PC-9 (cell line): ENCODE measurements around the gene AMBRA1.

Experiments
- EZH2 ChIP-seq: fragments of 200-600 bp; sonication (generic); IDR thresholded peaks from 2 replicates; pipeline ENCODE4 v1.8.0; 2017; ENCODE audit warnings: antibody characterized with exemption, low read depth
- TF ChIP-seq, protein P1 (sequence below): fragments of 200-600 bp; sonication (generic); conservative IDR thresholded peaks from 2 replicates; pipeline ENCODE4 v1.6.1; 2017; ENCODE audit warnings: mixed run types, antibody characterized with exemption, mild to moderate bottlenecking, moderate library complexity

DNA sequence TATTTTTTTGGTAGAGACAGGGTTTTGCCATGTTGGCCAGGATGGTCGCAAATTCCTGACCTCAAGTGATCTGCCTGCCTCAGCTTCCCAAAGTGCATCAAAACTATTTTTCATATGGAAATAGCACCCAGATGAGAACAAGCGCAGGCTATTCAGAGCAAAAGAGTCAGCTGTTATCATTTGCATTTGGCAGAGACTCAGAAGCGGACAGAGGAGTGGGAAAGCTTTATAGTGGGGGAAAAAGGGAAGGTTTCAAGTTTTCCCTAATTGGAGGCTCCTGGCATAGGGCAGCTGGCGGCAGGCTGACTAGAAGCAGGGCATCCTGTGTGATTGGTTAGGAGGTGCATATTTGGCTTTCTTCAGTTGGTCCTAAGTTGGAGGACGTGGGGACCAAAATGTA is 43.7 kb upstream of the AMBRA1 start:
- TF ChIP-seq, protein P1, sequence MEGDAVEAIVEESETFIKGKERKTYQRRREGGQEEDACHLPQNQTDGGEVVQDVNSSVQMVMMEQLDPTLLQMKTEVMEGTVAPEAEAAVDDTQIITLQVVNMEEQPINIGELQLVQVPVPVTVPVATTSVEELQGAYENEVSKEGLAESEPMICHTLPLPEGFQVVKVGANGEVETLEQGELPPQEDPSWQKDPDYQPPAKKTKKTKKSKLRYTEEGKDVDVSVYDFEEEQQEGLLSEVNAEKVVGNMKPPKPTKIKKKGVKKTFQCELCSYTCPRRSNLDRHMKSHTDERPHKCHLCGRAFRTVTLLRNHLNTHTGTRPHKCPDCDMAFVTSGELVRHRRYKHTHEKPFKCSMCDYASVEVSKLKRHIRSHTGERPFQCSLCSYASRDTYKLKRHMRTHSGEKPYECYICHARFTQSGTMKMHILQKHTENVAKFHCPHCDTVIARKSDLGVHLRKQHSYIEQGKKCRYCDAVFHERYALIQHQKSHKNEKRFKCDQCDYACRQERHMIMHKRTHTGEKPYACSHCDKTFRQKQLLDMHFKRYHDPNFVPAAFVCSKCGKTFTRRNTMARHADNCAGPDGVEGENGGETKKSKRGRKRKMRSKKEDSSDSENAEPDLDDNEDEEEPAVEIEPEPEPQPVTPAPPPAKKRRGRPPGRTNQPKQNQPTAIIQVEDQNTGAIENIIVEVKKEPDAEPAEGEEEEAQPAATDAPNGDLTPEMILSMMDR = no peak
- no peak for TF ChIP-seq EZH2
